K562 (cell line): ENCODE data around the gene GYPE. TPM values are rescaled to one million over a fixed set of nuclear protein-coding genes. Genes with fewer than 3 reads are reported as not detected.
A peak's percentile ranks its signal among the peaks of the same experiment; 100 is the strongest.
"Not testable (repeated sequence)": the region's sequence is repeated elsewhere in the genome, so short reads cannot be mapped to it uniquely, and the experiment has no call there.

Experiments
- ATAC-seq: fragments of 200-7000 bp; cut with Tn5 transposase; 3 replicates; pipeline ENCODE4 v1.9.1; 2020; ENCODE audit warnings: moderate library complexity
- BruUV-seq: library from RNA; stranded (reverse); fragments of 400-500 nt; replicated peaks from 2 replicates; lab custom pipeline; 2021; lab: Mats Ljungman, UMichigan
- CTCF ChIA-PET: fragments of 300-600 bp; formaldehyde crosslinking; extraction: SDS; loops from one replicate; lab custom pipeline; 2021; ENCODE audit warnings: low intra/inter-chr PET ratio; lab: Yijun Ruan, JAX
- POLR2A ChIA-PET: fragments of 300-600, 350-650 bp; sonication (Branson Sonifier 250); formaldehyde crosslinking; extraction: SDS; loops from one replicate; lab custom pipeline; 2021; ENCODE audit warnings: antibody characterized with exemption, inconsistent platforms; lab: Yijun Ruan, JAX
- DNase-seq, 4 experiments: peaks; one replicate each; pipeline versions ENCODE4 v3.0.0 to v3.0.0-alpha.2; 2011 to 2018; ENCODE audit warnings: low spot score in 3 of 4, mixed read lengths in 3 of 4; ENCODE audit errors: extremely low read depth in 1 of 4
- FAIRE-seq: peaks from 2 replicates; lab custom pipeline; 2011; peaks lifted over from hg19 to GRCh38; lab: Jason Lieb, UNC
- H2AFZ ChIP-seq: 2 replicates; pipeline ENCODE4 v1.6.0; 2011; ENCODE audit warnings: low read depth, low read length, control low read depth, inconsistent platforms
- H3K27ac ChIP-seq: fragments of 200-600 bp; 3 replicates; pipeline ENCODE4 v1.8.0; 2011; ENCODE audit warnings: low read depth, mild to moderate bottlenecking, control low read depth, inconsistent platforms, low read length, moderate library complexity, mixed read lengths; ENCODE audit errors: extremely low read depth
- H3K27me3 ChIP-seq, 2 experiments: fragments of 300-600 bp in 1 of 2; 2 replicates in 1 of 2; 3 replicates in 1 of 2; pipeline versions ENCODE4 v1.6.0 to v1.8.0; 2011; ENCODE audit warnings: inconsistent platforms in 2 of 2, low read length in 2 of 2, mild to moderate bottlenecking in 1 of 2, mixed read lengths in 1 of 2, moderate library complexity in 1 of 2; ENCODE audit not compliant: control insufficient read depth in 2 of 2, insufficient read depth in 2 of 2
- H3K36me3 ChIP-seq: fragments of 300-600 bp; 3 replicates; pipeline ENCODE4 v1.8.0; 2011; ENCODE audit warnings: mild to moderate bottlenecking, low read length, inconsistent platforms; ENCODE audit not compliant: control insufficient read depth, insufficient read depth
- H3K4me1 ChIP-seq, 2 experiments: fragments of 200-600 bp in 1 of 2; replicated peaks in 1 of 2; 2 replicates in 1 of 2; 3 replicates in 1 of 2; pipeline versions ENCODE4 v1.5.1 to v1.8.0; 2011; ENCODE audit warnings: inconsistent platforms in 2 of 2, low read length in 2 of 2, mild to moderate bottlenecking in 1 of 2, mixed read lengths in 1 of 2, moderate library complexity in 1 of 2; ENCODE audit not compliant: control insufficient read depth in 2 of 2, insufficient read depth in 2 of 2
- H3K4me2 ChIP-seq: 2 replicates; pipeline ENCODE4 v1.6.1; 2011; ENCODE audit warnings: low read length, control low read depth, inconsistent platforms, mixed read lengths; ENCODE audit not compliant: insufficient read depth
- H3K4me3 ChIP-seq: fragments of 200-600 bp; sonication (generic), shearing (Covaris generic); 2 replicates; pipeline ENCODE4 v1.5.1; 2016; ENCODE audit warnings: control low read depth, inconsistent platforms
- H3K79me2 ChIP-seq: fragments of 200-600 bp; 3 replicates; pipeline ENCODE4 v1.8.0; 2011; ENCODE audit warnings: low read length, inconsistent platforms; ENCODE audit not compliant: control insufficient read depth, insufficient read depth
- H3K9ac ChIP-seq, 2 experiments: 2 replicates each; pipeline versions ENCODE4 v1.6.0 to v1.6.1; 2011; ENCODE audit warnings: low read depth in 2 of 2, low read length in 2 of 2, control low read depth in 1 of 2, inconsistent platforms in 1 of 2, mild to moderate bottlenecking in 1 of 2, mixed read lengths in 1 of 2; ENCODE audit not compliant: insufficient read depth in 1 of 2
- H3K9me1 ChIP-seq: one replicate; pipeline ENCODE4 v1.6.0; 2011; ENCODE audit warnings: inconsistent platforms, mild to moderate bottlenecking, low read length, moderate library complexity; ENCODE audit not compliant: control insufficient read depth, insufficient read depth
- H3K9me3 ChIP-seq: replicated peaks from 2 replicates; pipeline ENCODE4 v1.5.1; 2011; ENCODE audit warnings: low read depth, low read length, inconsistent platforms; ENCODE audit not compliant: control insufficient read depth, insufficient read depth
- H4K20me1 ChIP-seq: replicated peaks from 2 replicates; pipeline ENCODE4 v1.6.1; 2011; ENCODE audit warnings: low read length, inconsistent platforms, mixed read lengths; ENCODE audit not compliant: control insufficient read depth, insufficient read depth
- C11orf30 ChIP-seq: fragments of 450-650 bp; IDR thresholded peaks from 2 replicates; pipeline ENCODE4 v1.6.1; 2016; ENCODE audit warnings: low read depth, mild to moderate bottlenecking
- CBFA2T3 ChIP-seq: fragments of 450-650 bp; IDR thresholded peaks from 2 replicates; pipeline ENCODE4 v1.6.1; 2017
- DMBX1 ChIP-seq: fragments of 250-450 bp; sonication (Bioruptor Pico); IDR thresholded peaks from 2 replicates; pipeline ENCODE4 v1.8.0; 2022; ENCODE audit warnings: inconsistent platforms, mild to moderate bottlenecking, moderate library complexity, borderline replicate concordance
- EP300 ChIP-seq: IDR thresholded peaks from 2 replicates; pipeline ENCODE4 v1.6.1; 2012; ENCODE audit warnings: low read length, improper control_type of control experiment
- HMBOX1 ChIP-seq: sonication (generic); IDR thresholded peaks from 2 replicates; pipeline ENCODE4 v1.6.1; 2016
- MAFG ChIP-seq: fragments of 450-650 bp; conservative IDR thresholded peaks from 2 replicates; pipeline ENCODE4 v1.6.1; 2016; ENCODE audit warnings: missing genetic modification characterization, missing compliant biosample characterization
- MEIS2 ChIP-seq: fragments of 450-650 bp; IDR thresholded peaks from 2 replicates; pipeline ENCODE4 v1.6.1; 2014; ENCODE audit warnings: mild to moderate bottlenecking; ENCODE audit not compliant: partially characterized antibody
- NFE2 ChIP-seq: IDR thresholded peaks from 2 replicates; pipeline ENCODE4 v1.6.1; 2014; ENCODE audit warnings: antibody characterized with exemption, low read depth
- PKNOX1 ChIP-seq: fragments of 450-650 bp; IDR thresholded peaks from 2 replicates; pipeline ENCODE4 v1.6.1; 2016
- RCOR1 ChIP-seq, 2 experiments: IDR thresholded peaks; 2 replicates each; pipeline ENCODE4 v1.6.1; 2012; ENCODE audit warnings: low read depth in 2 of 2, low read length in 2 of 2, borderline replicate concordance in 1 of 2, improper control_type of control experiment in 1 of 2
- SMARCA4 ChIP-seq: fragments of 450-650 bp; IDR thresholded peaks from 2 replicates; pipeline ENCODE4 v1.6.1; 2016
- TEAD1 ChIP-seq, 2 experiments: fragments of 450-650 bp in 1 of 2; sonication (generic) in 1 of 2; formaldehyde crosslinking; IDR thresholded peaks; 2 replicates each; pipeline versions ENCODE4 v1.4.0 to v1.8.0; 2020 to 2022; ENCODE audit warnings: mild to moderate bottlenecking in 2 of 2, missing genetic modification reagents in 1 of 2
- TEAD2 ChIP-seq: fragments of 450-650 bp; IDR thresholded peaks from 2 replicates; pipeline ENCODE4 v1.6.1; 2016; ENCODE audit warnings: missing genetic modification characterization, control low read depth, missing compliant biosample characterization
- TEAD4 ChIP-seq, 2 experiments: sonication (generic) in 1 of 2; formaldehyde crosslinking in 1 of 2; IDR thresholded peaks; 2 replicates each; pipeline versions ENCODE4 v1.6.1 to v1.8.0; 2012 to 2022; ENCODE audit warnings: borderline replicate concordance in 1 of 2, inconsistent platforms in 1 of 2, low read length in 1 of 2, mild to moderate bottlenecking in 1 of 2, missing genetic modification reagents in 1 of 2
- WGBS: fragments of 100-300 bp; shearing (Covaris generic); methylation state at CpG from one replicate; pipeline ENCODE4 v1.1.6; 2016; ENCODE audit warnings: low coverage, mixed read lengths; ENCODE audit not compliant: insufficient coverage; ENCODE audit errors: missing lambda C conversion rate; 5-methylcytosine and 5-hydroxymethylcytosine counted together
- in situ Hi-C: fragments of 300-500 bp; cut with MboI; formaldehyde crosslinking; loops from 4 replicates; pipeline ENCODE4 v1.15.0; 2018; ENCODE audit warnings: inconsistent platforms, mixed read lengths
- intact Hi-C: fragments of 100-400 bp; cut with micrococcal nuclease; formaldehyde crosslinking; loops from 2 replicates; pipeline ENCODE4 v1.14.2; 2022
- polyA plus RNA-seq, 8 experiments: library from polyadenylated mRNA; depleted of rRNA in 4 of 8; stranded (reverse) in 5 of 8; unstranded in 3 of 8; fragments of >200 nt; fragmentation: Nextera tagmentation in 2 of 8; fragmentation: Illumina TruSeq in 1 of 8; extraction: Ambion mirVana in 2 of 8; extraction: Trizol in 1 of 8; gene quantifications; 2 replicates each; pipeline versions ENCODE4 v1.2.1 to v1.2.3, GENCODE V29; 2011 to 2014; ENCODE audit warnings: inconsistent platforms in 1 of 8, missing spikeins in 1 of 8
- total RNA-seq, 7 experiments: library from RNA; depleted of rRNA in 6 of 7; stranded (reverse); fragments of >200 nt in 6 of 7; fragmentation: Illumina TruSeq in 2 of 7; extraction: Trizol in 2 of 7; gene quantifications; 2 replicates each; pipeline versions ENCODE4 v1.2.1 to v1.2.3, GENCODE V29; 2011 to 2021; ENCODE audit warnings: low replicate concordance in 1 of 7

The GYPE gene
- total and polyA plus RNA-seq, 9 of the 15 experiments (the other 6 are each of a cell fraction or from before 2014, with no cell fraction given), result 16.8 to 108 (median 43.7) TPM

- not testable (repeated sequence) for H3K36me3 ChIP-seq; H3K9me1 ChIP-seq; TF ChIP-seq TEAD4 (CRISPR knock-in tag; IDR thresholded peaks at IDR 0.05; ENCODE audit: borderline replicate concordance)
- TF ChIP-seq EP300 (peak; percentile 23; the same call in 1 of the 2 replicates), HMBOX1 (peak; percentile 74), MEIS2 (peak; percentile 34), MAFG (tag) (peak; percentile 33; the same call in 1 of the 2 replicates), RCOR1 (IDR thresholded peaks at IDR 0.05; ENCODE audit: borderline replicate concordance in 1 of 2, low read depth in 2 of 2, low read length in 2 of 2) (0 out of 4 replicates have a peak, but pooled peaks of 1 of the 2 experiments have one; percentile 18), CBFA2T3 (peak; percentile 25; the same call in 1 of the 2 replicates), TEAD2 (tag) (peak; percentile 86), PKNOX1 (peak; percentile 42), NFE2 (peak; percentile 75), C11orf30 (peak; percentile 43), DMBX1 (CRISPR knock-in tag) (0 out of 2 replicates have a peak, but pooled peaks have one; percentile 20), TEAD1 (CRISPR knock-in tag; IDR thresholded peaks at IDR 0.05) (peak in 1 of 2 experiments; percentile 86; a peak in 2 of 4 replicates), SMARCA4 (peak; percentile 43; the same call in 1 of the 2 replicates), TEAD4 (IDR thresholded peaks at IDR 0.05; ENCODE audit: low read length) (peak; percentile 71)
- TF ChIP-seq, all 486 proteins: peak for 14; not testable (repeated sequence) for 472
- intact Hi-C loops, result loop anchor here (10.0 kb wide), 1 partner anchor 49 kb away; the partner anchor contains the start of gene GYPE
- in situ Hi-C loops, FAIRE-seq, H3K9ac ChIP-seq, H3K4me3 ChIP-seq, H3K27me3 ChIP-seq, H4K20me1 ChIP-seq, H3K9me3 ChIP-seq, H3K79me2 ChIP-seq, BruUV-seq, POLR2A ChIA-PET, H3K4me2 ChIP-seq: not testable (repeated sequence)
- H2AFZ ChIP-seq, result 0 out of 2 replicates have a peak overlapping the region, but pooled peaks have one; percentile 55
- peak in 1 of 4 experiments; percentile 65 for DNase-seq
- ATAC-seq, result peak; percentile 50
- peak overlapping the region; percentile 33; the same call in 2 of the 3 replicates for H3K27ac ChIP-seq
- CTCF ChIA-PET, result interaction anchor here (0.6 kb wide), 1 partner anchor 258 kb away, joined by 4 read pairs; no protein-coding TSS in a partner anchor
- peaks cover 0 to 13% of the 10 kb centered on the region in 2 experiments; a peak in 2 of 5 replicates for H3K4me1 ChIP-seq
- WGBS, result 0% methylated on average over 6 of the region's 6 CpGs
These were observed 49.3 kb downstream of the GYPE start for GRCh38 chr4:143856017-143856557.
